Activated CD8-positive, alpha-beta memory T cell treated with anti-CD3 and anti-CD28 coated beads for 36 hours (primary cell): ENCODE data around the gene MRPL37. TPM values are rescaled to one million over a fixed set of nuclear protein-coding genes. Genes with fewer than 3 reads are reported as not detected.
"Not testable (repeated sequence)": the region's sequence is repeated elsewhere in the genome, so short reads cannot be mapped to it uniquely, and the experiment has no call there.

Experiments
- CTCF ChIA-PET: fragments of 350-600 bp; sonication (Branson Sonifier 250); formaldehyde crosslinking; loops from one replicate; lab custom pipeline; 2021; ENCODE audit warnings: antibody characterized with exemption; lab: Charles Lee
- POLR2A ChIA-PET: fragments of 350-600 bp; sonication (Branson Sonifier 250); formaldehyde crosslinking; loops from one replicate; lab custom pipeline; 2021; ENCODE audit warnings: antibody characterized with exemption; lab: Charles Lee
- total RNA-seq, 2 experiments: library from RNA; stranded (reverse); gene quantifications; one replicate each; pipeline ENCODE4 v1.2.3, GENCODE V29; 2021

MRPL37 gene
- total RNA-seq, 2 experiments from 2014 or later: 218 to 226 TPM

DNA sequence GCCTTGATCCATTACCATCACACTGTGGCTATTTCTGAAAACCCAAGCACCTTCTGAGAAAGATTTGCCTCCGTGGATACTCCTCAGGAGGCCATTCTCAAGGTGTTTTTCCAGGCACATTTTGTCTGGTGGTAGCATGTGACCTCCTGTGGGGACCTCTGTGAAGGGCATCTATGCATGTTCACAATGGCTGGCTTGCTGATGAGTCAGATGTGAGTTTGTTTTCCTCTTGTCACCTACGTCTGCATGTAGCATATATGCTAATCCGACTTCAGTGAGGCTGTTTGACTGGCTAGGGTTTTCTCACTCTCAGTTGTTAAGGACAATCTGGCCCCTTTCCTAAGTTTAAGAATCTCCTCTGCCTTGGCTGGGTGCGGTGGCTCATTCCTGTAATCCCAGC is 7.9 kb downstream of the MRPL37 start:
- POLR2A ChIA-PET: interaction anchor here (0.6 kb wide), 1 partner anchor 284 kb away, joined by 7 read pairs; no protein-coding TSS in a partner anchor
- CTCF ChIA-PET: not testable (repeated sequence)

DNA sequence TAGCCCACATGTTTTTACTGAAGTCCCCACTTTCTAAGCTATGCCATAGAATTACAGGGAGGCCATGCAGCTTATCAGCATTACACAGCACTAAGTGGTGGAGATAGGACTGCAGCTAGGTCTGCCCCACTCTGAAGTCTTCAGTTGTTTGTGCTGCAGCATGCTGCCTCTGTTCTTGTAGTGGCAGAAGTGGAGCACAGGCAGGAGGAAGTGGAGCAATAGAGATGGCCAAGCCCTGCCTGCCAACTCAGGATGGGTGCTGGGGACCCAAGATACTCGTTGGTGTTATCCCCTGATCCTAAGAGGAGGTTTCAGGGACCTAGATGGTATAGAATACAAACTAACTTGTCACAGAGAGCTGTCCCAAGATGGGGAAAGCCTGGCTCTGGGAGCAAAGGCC is 12.9 kb downstream of the MRPL37 start:
- CTCF ChIA-PET: no interaction called here
- POLR2A ChIA-PET: interaction anchor here (1.1 kb wide), 1 partner anchor 17 kb away, joined by 4 read pairs; no protein-coding TSS in a partner anchor

DNA sequence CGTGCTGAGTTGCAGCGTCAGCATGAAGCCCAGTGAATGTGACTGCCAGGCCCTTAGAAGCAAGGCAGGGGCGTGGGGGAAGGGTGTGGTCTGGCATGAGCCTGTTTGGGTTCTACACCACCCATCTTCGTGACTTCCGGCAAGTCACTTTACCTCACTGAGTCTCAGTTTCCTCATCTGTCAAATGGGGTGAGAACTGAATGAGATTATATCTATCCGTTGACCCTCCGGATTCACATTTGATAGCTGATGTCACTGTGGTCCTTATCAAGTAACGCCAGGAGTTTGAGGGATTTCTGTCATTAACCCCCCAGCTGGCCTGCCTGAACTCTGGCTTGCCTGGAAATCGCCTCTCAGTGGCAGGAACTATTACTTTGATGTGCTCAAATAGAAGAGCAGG is 15.6 kb downstream of the MRPL37 start:
- CTCF ChIA-PET: no interaction called here
- POLR2A ChIA-PET: no interaction called here

DNA sequence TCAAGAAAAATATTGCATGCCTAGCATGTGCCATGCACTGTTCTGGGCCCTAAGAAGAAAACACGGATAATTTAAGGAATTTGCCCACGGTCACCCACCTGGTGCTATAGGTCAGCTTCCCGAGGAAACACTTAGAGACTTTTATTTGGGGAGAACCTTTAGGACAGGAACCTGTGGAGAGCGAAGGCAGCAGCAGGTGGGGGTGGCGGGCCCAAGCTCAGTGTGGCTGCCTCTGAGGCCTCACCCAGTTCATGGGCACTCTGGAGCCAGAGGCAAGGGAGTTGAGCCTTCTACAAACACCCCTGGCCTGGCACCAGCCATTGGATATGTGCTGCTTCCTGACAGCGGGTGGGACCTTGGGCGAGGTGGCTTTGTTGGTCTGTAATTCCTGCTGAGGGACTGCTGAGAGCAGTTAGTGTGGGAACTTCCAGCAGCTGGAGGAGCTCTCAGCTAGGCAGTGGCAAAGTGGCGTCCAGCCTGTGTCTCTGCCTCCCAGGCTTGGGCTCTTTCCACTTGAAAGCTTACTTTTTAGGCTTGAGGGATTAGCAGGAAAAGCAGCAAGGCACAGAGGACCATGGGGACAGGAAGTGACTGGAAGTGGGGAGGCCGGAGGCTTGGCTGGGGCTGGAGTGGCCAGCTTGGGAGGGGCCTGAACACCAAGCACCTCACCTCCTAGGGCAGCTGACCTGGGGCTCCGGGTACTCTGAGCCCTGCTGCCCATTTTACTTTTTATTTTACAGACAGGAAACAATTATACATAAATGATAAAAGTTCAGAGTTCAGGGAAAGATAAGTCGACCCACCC is 19.1 kb downstream of the MRPL37 start:
- ChIA-PET POLR2A (no interaction called here), CTCF (no interaction called here)

DNA sequence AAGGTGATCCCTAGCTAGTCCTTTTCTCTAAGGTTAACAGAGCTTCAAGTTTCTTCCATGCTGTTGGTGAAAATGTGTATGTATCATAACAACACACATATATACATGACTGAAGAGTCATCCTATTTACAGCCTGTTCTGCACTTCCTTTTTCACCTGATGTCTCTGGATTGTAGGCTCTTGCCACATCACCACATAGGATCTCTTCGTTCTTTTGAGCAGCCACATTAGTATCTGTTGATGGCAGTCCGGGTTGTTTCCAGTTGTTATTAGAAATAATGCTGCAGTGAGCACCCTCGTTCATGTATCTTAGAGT is 19.7 kb downstream of the MRPL37 start:
- ChIA-PET CTCF (no interaction called here), POLR2A (no interaction called here)

DNA sequence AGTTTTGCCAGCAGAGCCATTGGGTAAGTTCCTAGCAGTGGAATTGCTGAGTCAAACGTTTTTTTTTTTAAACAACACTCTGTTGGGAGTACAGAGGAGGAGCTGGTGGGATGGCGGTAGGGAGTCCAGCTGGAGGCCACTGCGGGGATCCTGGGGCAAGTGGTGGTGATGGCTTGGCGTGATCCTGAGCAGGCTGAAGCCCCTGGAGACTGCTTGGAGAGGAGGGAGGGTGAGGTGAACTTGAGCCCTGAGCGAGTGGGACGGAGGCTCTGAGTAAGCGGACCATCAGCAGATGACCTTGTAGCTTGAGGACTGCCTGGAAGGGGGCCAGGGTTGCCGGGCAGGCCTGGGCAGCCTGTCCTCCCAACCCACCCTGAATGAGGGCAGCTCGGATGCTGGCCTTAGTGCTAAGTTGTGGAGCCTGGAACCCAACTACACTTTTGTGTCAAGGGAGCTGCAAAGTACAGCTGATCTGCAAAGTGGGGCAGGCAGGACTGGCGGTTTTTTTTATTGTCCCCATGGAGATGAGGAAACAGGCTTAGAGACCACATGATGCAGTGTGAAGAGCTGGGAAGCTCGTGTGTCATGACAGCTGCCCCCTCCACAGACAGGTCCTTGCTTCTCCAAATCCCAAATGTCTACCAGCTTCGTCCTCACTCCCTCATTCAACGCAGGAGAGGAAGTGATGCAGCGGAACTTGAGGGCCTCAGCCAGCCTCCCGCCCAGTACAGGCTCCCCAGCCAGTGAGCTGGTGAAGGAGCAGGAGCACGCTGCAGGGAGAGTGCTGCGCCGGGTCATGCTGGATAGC is 20.2 kb downstream of the MRPL37 start:
- ChIA-PET CTCF (no interaction called here), POLR2A (no interaction called here)

DNA sequence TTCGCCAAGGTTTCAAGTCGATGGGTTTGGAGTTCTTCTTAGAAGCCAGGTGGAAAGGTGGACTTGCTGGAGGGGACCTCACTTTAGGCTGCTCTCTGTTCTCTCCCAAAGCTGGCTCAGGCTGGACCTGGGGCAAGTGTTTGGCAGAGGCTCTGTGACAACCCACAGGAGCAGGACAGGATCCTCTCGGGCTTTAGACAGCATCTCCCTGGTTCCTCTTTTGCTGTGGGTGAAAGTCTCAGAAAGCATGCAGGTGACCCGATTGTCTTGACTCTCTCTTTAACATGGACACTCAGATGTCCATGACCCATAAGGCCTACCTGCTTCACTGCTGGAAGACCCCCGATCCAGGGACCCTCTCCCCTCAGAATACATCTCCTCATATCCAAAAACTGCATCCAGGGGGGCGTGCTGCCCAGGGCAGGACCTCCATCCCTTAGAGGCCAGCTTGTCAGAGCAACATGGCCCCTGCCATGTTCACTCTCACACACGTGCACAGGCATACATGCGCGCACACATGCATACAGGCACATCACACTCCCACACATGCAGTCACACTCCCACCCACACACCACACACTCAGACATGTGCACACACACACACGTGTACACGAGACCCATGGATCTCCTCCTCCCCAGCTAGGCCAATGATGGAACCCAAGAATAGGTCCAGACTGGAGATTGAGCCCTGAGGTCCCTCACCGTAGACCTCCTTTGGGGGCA is 21.3 kb downstream of the MRPL37 start:
- ChIA-PET POLR2A (no interaction called here), CTCF (no interaction called here)

DNA sequence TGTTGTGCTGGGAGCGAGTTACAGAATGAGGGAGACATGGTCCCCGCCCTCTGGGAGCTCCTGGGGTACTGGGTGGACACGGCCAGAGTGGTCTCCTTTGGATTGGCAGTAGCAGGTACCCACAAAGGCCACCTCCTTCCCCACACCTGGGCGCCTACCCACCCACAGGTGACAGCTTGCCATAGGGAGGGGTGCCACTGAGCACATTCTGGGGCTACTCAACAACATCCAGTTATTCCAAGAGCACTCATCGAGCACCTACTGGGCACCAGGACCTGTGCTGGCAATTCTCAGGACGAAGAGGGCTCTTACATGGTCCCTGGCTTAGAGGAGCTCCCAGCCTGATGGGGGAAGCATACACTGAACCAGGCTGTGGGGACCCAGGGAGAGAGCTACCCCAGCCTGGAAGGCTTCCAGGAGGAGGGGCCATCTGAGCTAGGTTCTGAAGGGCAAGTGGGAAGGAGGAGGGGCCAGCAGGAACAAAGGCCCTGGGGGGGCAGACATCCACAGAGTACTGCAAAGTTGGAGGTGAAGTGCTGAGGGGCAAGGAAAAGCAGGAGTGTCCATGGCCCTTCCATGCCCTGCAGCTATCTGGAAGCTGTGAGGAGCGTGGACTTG is 22.0 kb downstream of the MRPL37 start:
- ChIA-PET POLR2A (no interaction called here), CTCF (no interaction called here)

DNA sequence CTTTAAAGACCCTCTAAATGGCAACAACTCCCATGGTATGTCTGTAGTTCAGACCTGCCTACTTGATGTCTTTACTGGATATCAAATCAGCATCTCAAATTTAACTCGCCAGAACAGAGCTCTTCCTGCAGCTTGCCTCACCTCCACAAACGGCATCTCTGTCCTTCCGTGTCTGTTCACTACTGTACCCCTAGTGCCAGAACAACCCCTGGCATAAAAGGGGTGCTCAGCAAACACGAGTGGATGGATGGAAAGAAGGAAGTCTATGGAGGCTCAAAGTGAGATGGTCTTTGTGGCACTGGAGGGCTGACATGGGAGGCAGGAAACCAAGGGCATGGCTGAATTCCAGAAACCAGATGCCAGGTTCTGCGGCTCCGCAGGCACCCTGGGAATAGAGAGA is 22.7 kb downstream of the MRPL37 start:
- POLR2A ChIA-PET: no interaction called here
- CTCF ChIA-PET: no interaction called here

DNA sequence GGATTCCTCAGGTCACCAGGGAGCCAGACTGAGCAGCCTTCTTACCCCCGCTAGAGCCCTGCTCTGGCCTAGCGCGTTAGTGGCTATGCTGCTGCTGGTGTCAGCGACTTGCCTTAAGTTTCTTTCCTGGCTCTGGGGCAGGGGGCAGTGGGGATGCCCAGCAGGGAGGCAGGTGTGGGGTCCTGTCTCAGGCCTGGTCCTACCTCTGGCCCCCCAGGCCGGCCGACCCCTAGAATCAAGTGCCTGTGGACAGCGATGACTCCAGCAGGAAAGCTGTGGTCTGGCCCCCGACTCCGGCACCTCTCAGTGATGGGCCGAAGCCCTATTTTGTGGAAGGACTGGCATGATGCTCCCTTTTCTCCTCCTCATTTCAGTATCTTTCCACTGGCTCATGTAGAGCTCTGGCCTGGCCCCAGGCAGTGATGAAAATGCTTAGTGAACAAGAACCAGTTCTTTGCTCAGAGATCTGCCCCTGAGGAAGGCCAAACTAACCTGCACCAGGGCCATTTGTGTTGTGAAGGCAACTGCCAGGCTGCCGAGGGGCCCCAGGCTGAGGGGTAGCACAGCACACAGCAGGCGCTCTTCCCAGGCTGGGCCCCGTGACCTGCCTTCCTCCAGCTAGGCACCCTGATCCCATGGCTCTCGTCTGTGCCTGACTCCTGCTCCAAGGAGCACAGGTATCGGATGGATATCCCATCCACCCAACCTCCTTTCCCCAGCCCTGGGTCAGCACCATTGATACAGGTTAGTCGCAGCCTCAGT is 23.7 kb downstream of the MRPL37 start:
- CTCF ChIA-PET: no interaction called here

DNA sequence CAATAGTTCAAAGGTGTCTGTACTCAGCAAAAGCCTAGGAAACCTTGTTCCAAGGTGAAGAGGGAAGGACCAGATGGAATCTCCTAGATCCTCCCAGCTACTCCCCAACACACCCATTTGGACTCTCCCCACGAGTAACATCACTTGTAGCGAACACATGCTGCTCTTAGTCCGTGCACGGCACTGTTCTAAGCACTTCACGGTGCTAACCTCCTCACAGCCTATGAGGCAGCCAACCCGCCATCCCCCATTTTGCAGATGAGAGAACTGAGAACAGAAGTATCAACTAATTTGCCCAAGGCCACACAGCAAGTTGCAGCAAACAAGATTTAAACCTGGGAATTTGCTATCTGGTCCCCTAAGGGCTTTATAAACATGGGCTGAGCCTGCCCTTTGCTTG is 24.3 kb downstream of the MRPL37 start:
- ChIA-PET POLR2A (no interaction called here), CTCF (no interaction called here)

More for the DNA sequence above, 23.7 kb downstream of the MRPL37 start:
- POLR2A ChIA-PET: no interaction called here

DNA sequence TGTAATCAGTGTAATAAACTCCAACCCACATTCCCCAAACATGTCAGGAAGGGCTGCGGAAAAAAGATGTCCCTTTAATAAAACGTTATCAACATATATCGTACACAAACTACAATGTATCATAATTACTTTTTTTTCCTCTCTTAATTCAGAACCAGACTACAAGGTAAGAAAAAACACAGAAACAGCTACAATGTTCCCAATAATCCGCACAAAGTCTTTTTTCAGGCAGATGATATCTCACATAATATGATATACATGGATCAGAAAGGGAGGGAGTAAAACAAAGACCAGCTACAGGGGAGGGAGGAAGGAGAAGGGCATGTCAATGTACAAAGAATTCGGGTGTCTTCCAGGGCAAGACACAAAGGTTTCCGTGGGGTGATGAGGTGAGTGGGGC is 25.4 kb downstream of the MRPL37 start:
- CTCF ChIA-PET: no interaction called here
- POLR2A ChIA-PET: no interaction called here

DNA sequence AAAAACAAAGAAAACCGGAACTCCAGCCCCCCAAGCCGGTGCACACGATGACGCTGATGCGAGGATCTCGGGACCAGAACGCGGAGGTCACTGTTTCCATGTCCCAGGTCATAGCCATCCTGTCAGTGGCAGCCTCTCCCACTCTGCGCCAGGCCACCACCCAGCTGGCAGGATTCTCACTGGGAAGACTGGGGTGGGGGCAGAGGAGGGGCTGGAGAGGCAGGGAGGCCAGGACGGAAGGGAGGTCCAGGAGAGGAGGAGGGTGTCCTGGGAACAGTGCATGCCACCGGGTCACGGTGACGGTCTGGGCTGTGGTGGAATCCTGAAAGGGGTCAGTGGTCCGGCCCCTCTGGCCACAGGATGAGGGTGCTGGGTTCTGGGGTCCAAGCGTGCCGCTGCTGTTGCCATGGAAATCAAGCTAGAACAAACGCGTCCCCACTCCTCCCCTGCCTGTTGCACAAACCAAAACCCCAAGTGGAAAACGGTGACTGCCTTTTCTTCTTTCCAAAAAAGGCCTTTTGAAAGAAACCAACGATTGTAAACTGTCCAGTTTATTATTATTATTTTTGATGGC is 26.1 kb downstream of the MRPL37 start:
- ChIA-PET CTCF (no interaction called here), POLR2A (no interaction called here)

DNA sequence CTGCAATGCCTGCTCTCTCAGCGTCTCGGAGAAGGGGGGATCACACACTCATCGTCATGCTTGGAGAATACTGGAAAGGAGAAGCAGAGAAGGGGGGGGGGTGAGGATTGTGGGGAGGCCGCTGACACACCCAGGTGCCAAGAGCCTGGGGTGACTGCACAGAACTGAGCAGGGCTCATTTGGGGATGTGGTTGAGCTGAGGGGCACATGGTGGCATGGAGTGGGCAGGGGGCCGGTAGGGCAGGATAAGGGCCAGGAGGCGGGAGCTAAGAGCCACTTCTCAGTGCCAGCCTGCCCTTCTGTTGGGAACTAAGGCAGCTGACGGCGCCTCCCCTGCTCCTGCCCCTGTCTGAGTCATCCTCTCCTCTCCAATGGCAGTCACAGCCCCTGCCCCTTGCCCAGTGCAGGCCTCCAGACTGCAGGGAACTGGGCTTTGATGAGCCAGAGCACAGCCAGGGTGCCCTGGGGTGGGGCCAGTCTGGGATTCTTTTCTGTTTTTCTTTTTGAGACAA is 27.2 kb downstream of the MRPL37 start:
- CTCF ChIA-PET: no interaction called here
- POLR2A ChIA-PET: no interaction called here

DNA sequence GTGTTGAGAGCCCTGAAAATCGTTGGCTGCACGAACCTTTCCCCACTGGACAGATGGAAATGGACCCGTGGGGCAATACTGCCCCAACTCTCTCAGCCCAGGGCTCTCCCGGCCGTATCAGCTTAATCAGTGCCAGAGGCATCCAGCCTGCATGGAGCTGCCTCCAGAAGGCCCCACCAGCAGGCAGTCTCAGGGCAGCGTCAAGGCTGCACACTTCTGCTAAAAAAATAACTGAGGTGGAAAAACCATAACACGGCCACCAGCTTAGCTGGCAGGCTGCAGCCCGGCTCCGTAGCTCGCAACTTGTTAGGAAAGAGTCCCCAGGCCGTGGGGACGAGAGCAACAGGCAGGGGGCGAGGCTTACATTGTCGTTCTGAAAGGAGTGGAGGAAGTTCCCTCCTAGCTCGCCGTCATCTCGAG is 27.9 kb downstream of the MRPL37 start:
- POLR2A ChIA-PET: no interaction called here
- CTCF ChIA-PET: no interaction called here

DNA sequence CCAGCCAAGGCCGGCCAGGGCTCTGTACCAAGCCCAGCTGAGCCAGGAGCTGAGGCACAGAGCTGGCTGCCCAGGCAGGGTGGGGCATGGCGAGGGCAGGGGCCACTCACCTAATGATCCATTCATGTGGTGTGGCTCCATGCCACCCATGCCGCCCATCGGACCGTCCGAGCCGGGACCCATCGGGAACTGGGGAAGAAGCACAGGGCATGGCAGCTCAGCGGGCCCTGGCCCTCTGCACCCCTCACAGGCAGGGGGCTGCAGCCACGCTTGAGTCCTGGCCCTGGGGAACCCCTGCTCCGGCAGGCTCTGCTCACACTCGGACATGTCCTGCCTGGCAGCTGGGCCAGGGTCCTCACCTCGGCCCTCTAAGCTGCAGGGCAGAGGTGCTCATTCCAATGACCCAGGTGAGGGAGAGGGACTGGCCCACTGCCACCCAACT is 28.7 kb downstream of the MRPL37 start:
- POLR2A ChIA-PET: no interaction called here
- CTCF ChIA-PET: no interaction called here

DNA sequence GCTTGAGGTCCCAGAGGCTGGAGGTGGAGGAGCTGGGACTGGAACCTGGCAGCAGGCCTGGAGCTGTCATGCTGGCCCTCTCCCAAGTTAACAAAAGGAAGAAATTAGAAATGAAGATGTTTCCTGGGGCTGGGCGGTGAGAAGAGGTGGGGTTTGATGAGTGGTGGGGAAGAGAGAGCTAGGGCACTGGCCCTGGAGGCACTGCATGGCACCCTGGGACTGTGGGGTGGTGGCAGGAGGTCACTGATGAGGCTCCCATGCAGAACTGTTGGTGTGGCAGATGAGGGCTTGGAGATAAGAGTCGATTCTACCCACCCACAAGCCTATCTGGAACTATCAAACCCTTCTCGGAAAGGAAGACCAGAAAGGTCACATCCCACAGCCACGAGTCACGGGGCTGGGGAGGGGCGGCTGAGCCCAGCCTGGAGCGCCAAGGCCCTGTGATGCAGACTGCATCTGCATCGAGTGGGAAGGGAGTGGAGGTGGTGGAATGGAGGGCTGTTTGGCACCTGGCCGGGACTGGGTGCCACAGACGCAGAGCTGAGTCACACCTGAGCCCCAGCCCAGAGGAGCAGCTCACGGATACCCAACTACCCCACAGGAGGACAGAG is 29.4 kb downstream of the MRPL37 start:
- CTCF ChIA-PET: interaction anchor here (1.2 to 1.6 kb wide), 2 partner anchors 258 to 260 kb away, joined by 4 to 6 read pairs; no protein-coding TSS in a partner anchor
- POLR2A ChIA-PET: no interaction called here
